IMR-90 (cell line): Measurements from ENCODE around the gene COL23A1. TPM values are rescaled to one million over a fixed set of nuclear protein-coding genes. Genes with fewer than 3 reads are reported as not detected.

ENCODE experiments used
- ATAC-seq: fragments of 200-7000 bp; cut with Tn5 transposase; 2 replicates; pipeline ENCODE4 v1.9.1; 2020; ENCODE audit warnings: low read depth, mild to moderate bottlenecking, moderate library complexity
- BruUV-seq: library from RNA; stranded (reverse); fragments of 400-500 nt; replicated peaks from 2 replicates; lab custom pipeline; 2021; lab: Mats Ljungman, UMichigan
- CTCF ChIA-PET: fragments of 300-600 bp; formaldehyde crosslinking; extraction: SDS; loops from one replicate; lab custom pipeline; 2021; ENCODE audit warnings: antibody characterized with exemption; lab: Yijun Ruan, JAX
- POLR2A ChIA-PET: fragments of 300-600 bp; sonication (Branson Sonifier 250); formaldehyde crosslinking; loops from one replicate; lab custom pipeline; 2022; ENCODE audit warnings: antibody characterized with exemption; ENCODE audit not compliant: unreplicated experiment; lab: Charles Lee
- DNase-seq: peaks from one replicate; pipeline ENCODE4 v3.0.0; 2013
- H2AFZ ChIP-seq: replicated peaks from 2 replicates; pipeline ENCODE3; 2013; ENCODE audit warnings: low read length, mild to moderate bottlenecking; ENCODE audit not compliant: poor library complexity
- H2AK5ac ChIP-seq: 2 replicates; pipeline ENCODE4 v1.6.1; 2013; ENCODE audit warnings: low read depth, low read length, inconsistent platforms
- H2AK9ac ChIP-seq: replicated peaks from 2 replicates; pipeline ENCODE3; 2013; ENCODE audit warnings: mild to moderate bottlenecking, low read depth, low read length, moderate library complexity; ENCODE audit not compliant: poor library complexity
- H2BK120ac ChIP-seq: 2 replicates; pipeline ENCODE4 v1.6.1; 2013; ENCODE audit warnings: low read depth, low read length, inconsistent platforms
- H2BK15ac ChIP-seq: 3 replicates; pipeline ENCODE4 v1.6.1; 2013; ENCODE audit warnings: low read depth, low read length, inconsistent platforms
- H2BK20ac ChIP-seq: 2 replicates; pipeline ENCODE4 v1.6.1; 2013; ENCODE audit warnings: low read depth, mild to moderate bottlenecking, inconsistent platforms, low read length, moderate library complexity
- H2BK5ac ChIP-seq: 2 replicates; pipeline ENCODE4 v1.6.1; 2013; ENCODE audit warnings: mild to moderate bottlenecking, low read depth, low read length, inconsistent platforms; ENCODE audit not compliant: poor library complexity, severe bottlenecking
- H3K14ac ChIP-seq: replicated peaks from 2 replicates; pipeline ENCODE4 v1.6.1; 2013; ENCODE audit warnings: low read depth, low read length, inconsistent platforms
- H3K18ac ChIP-seq: 2 replicates; pipeline ENCODE4 v1.6.1; 2013; ENCODE audit warnings: low read depth, low read length, control low read depth
- H3K23ac ChIP-seq: 2 replicates; pipeline ENCODE4 v1.6.1; 2013; ENCODE audit warnings: low read depth, low read length, inconsistent platforms
- H3K27ac ChIP-seq: 2 replicates; pipeline ENCODE4 v1.5.1; 2013; ENCODE audit warnings: mild to moderate bottlenecking, control low read depth, low read length; ENCODE audit not compliant: insufficient read depth
- H3K27me3 ChIP-seq: 2 replicates; pipeline ENCODE4 v1.6.1; 2013; ENCODE audit warnings: low read length; ENCODE audit not compliant: control insufficient read depth, insufficient read depth
- H3K36me3 ChIP-seq: 2 replicates; pipeline ENCODE4 v1.6.1; 2013; ENCODE audit warnings: low read length, mixed read lengths; ENCODE audit not compliant: control insufficient read depth, insufficient read depth
- H3K4ac ChIP-seq: 2 replicates; pipeline ENCODE4 v1.6.1; 2013; ENCODE audit warnings: low read depth, low read length, inconsistent platforms
- H3K4me1 ChIP-seq: 2 replicates; pipeline ENCODE4 v1.6.1; 2013; ENCODE audit warnings: low read length, mixed read lengths; ENCODE audit not compliant: control insufficient read depth, insufficient read depth
- H3K4me2 ChIP-seq: 2 replicates; pipeline ENCODE4 v1.6.1; 2013; ENCODE audit warnings: low read depth, mild to moderate bottlenecking, control low read depth, low read length, moderate library complexity
- H3K4me3 ChIP-seq: 2 replicates; pipeline ENCODE4 v1.5.1; 2013; ENCODE audit warnings: low read depth, mild to moderate bottlenecking, control low read depth, low read length, moderate library complexity; ENCODE audit not compliant: insufficient read depth
- H3K56ac ChIP-seq: 2 replicates; pipeline ENCODE4 v1.6.1; 2013; ENCODE audit warnings: low read length, inconsistent platforms; ENCODE audit not compliant: insufficient read depth; ENCODE audit errors: extremely low read depth
- H3K79me1 ChIP-seq, 2 experiments: 2 replicates each; pipeline ENCODE4 v1.6.1; 2013; ENCODE audit warnings: low read length in 2 of 2, inconsistent platforms in 1 of 2, low read depth in 1 of 2
- H3K9ac ChIP-seq: 2 replicates; pipeline ENCODE4 v1.6.1; 2013; ENCODE audit warnings: low read depth, low read length, control low read depth
- H3K9me1 ChIP-seq: 2 replicates; pipeline ENCODE4 v1.6.1; 2013; ENCODE audit warnings: low read length, inconsistent platforms; ENCODE audit not compliant: insufficient read depth
- H3K9me3 ChIP-seq: 2 replicates; pipeline ENCODE4 v1.6.1; 2013; ENCODE audit warnings: low read length; ENCODE audit not compliant: control insufficient read depth, insufficient read depth
- H4K20me1 ChIP-seq: 2 replicates; pipeline ENCODE4 v1.6.1; 2013; ENCODE audit warnings: low read length, inconsistent platforms; ENCODE audit not compliant: insufficient read depth
- H4K5ac ChIP-seq: 2 replicates; pipeline ENCODE4 v1.6.1; 2013; ENCODE audit warnings: mild to moderate bottlenecking, low read depth, low read length, control low read depth
- H4K8ac ChIP-seq, 2 experiments: 2 replicates each; pipeline ENCODE4 v1.6.1; 2013; ENCODE audit warnings: low read depth in 2 of 2, low read length in 2 of 2, control low read depth in 1 of 2, inconsistent platforms in 1 of 2
- H4K91ac ChIP-seq: 2 replicates; pipeline ENCODE4 v1.6.1; 2013; ENCODE audit warnings: low read depth, low read length, inconsistent platforms; ENCODE audit not compliant: insufficient read depth
- CTCF ChIP-seq: conservative IDR thresholded peaks from 2 replicates; pipeline ENCODE4 v1.5.1; 2012; ENCODE audit warnings: mild to moderate bottlenecking, low read depth, low read length, improper control_type of control experiment
- FOS ChIP-seq: fragments of 150-350 bp; IDR thresholded peaks from 2 replicates; pipeline ENCODE4 v1.6.1; 2016; ENCODE audit warnings: low read depth, low read length
- MAFK ChIP-seq: IDR thresholded peaks from 2 replicates; pipeline ENCODE4 v1.6.1; 2012; ENCODE audit warnings: low read depth, low read length, improper control_type of control experiment
- MAZ ChIP-seq: IDR thresholded peaks from 2 replicates; pipeline ENCODE4 v1.6.1; 2012; ENCODE audit warnings: low read depth, mild to moderate bottlenecking, low read length, improper control_type of control experiment, moderate library complexity, borderline replicate concordance
- MXI1 ChIP-seq: IDR thresholded peaks from 2 replicates; pipeline ENCODE4 v1.6.1; 2012; ENCODE audit warnings: low read depth, mild to moderate bottlenecking, low read length, moderate library complexity, borderline replicate concordance
- NFE2L2 ChIP-seq: fragments of 150-350 bp; IDR thresholded peaks from 2 replicates; pipeline ENCODE4 v1.6.1; 2016; ENCODE audit warnings: low read depth, mild to moderate bottlenecking, low read length
- RAD21 ChIP-seq: IDR thresholded peaks from 2 replicates; pipeline ENCODE4 v1.6.1; 2012; ENCODE audit warnings: low read length, improper control_type of control experiment
- RFX5 ChIP-seq: IDR thresholded peaks from 2 replicates; pipeline ENCODE4 v1.8.0; 2012; ENCODE audit warnings: low read depth, mild to moderate bottlenecking, low read length, moderate library complexity
- SMC3 ChIP-seq: fragments of 150-350 bp; IDR thresholded peaks from 2 replicates; pipeline ENCODE4 v1.6.1; 2016; ENCODE audit warnings: low read depth, mild to moderate bottlenecking, antibody characterized with exemption, low read length, moderate library complexity
- WGBS, 2 experiments: methylation state at CpG; one replicate each; pipeline versions ENCODE4 v1.1.5 to v1.1.7; 2013; ENCODE audit warnings: missing lambda C conversion rate in 2 of 2; ENCODE audit not compliant: insufficient read length in 1 of 2; ENCODE audit errors: extremely low coverage in 2 of 2; 5-methylcytosine and 5-hydroxymethylcytosine counted together
- dilution Hi-C: fragments of 300-500 bp; cut with HindIII; formaldehyde crosslinking; loops from one replicate; pipeline ENCODE4 v1.14.3; 2018; ENCODE audit warnings: low sequenced_read_pairs; ENCODE audit not compliant: unreplicated experiment
- in situ Hi-C: fragments of 300-500 bp; cut with MboI; formaldehyde crosslinking; loops from 3 replicates; pipeline ENCODE4 v1.14.3; 2019; ENCODE audit warnings: low sequenced_read_pairs, inconsistent platforms, mixed read lengths
- intact Hi-C: fragments of 100-400 bp; cut with micrococcal nuclease; formaldehyde crosslinking; loops from 2 replicates; pipeline ENCODE4 v1.10.0; 2022
- polyA plus RNA-seq, 3 experiments: library from polyadenylated mRNA; depleted of rRNA; stranded (reverse); fragments of >200 nt; gene quantifications; 2 replicates each; pipeline ENCODE4 v1.2.3, GENCODE V29; 2012; ENCODE audit warnings: low replicate concordance in 1 of 3
- total RNA-seq: library from RNA; depleted of rRNA; stranded (reverse); fragments of >200 nt; gene quantifications from 2 replicates; pipeline ENCODE4 v1.2.3, GENCODE V29; 2012

The COL23A1 gene
- total and polyA plus RNA-seq, 2 of the 4 experiments (the other 2 are of a cell fraction) = not detected

GRCh38 chr5:178264044-178264443, 326.1 kb downstream of the COL23A1 start:
- POLR2A ChIA-PET = no interaction called here
- Histone ChIP-seq H4K8ac (no peak overlapping the region), H3K27me3 (no peaks in the 10 kb centered on the region; the same call in 1 of the 2 replicates), H2BK120ac (no peak overlapping the region), H3K4me1 (no peaks in the 10 kb centered on the region), H2BK5ac (no peak overlapping the region), H3K14ac (no peak overlapping the region), H2AK5ac (no peak overlapping the region), H3K56ac (no peak overlapping the region), H4K91ac (no peak overlapping the region), H2BK20ac (no peak overlapping the region), H3K27ac (no peak overlapping the region), H2AFZ (no peak overlapping the region), H2AK9ac (no peak overlapping the region), H3K79me1 (no peaks in the 10 kb centered on the region), H2BK15ac (no peak overlapping the region), H3K18ac (no peak overlapping the region), H3K9ac (no peak overlapping the region), H3K9me3 (no peaks in the 10 kb centered on the region), H4K5ac (no peak overlapping the region), H3K4ac (no peak overlapping the region), H3K4me3 (no peak overlapping the region), H3K23ac (no peak overlapping the region), H4K20me1 (no peaks in the 10 kb centered on the region), H3K36me3 (no peaks in the 10 kb centered on the region), H3K9me1 (no peaks in the 10 kb centered on the region), H3K4me2 (no peak overlapping the region)
- in situ Hi-C loops = no loop called here
- ATAC-seq (no peak), DNase-seq (no peak)
- no TSS peak for BruUV-seq
- TF ChIP-seq FOS = no peak
- no peak for TF ChIP-seq MAFK
- TF ChIP-seq RFX5 = no peak
- no peak for TF ChIP-seq MAZ
- TF ChIP-seq RAD21 = no peak
- TF ChIP-seq MXI1 = no peak
- TF ChIP-seq NFE2L2 = no peak
- no peak for TF ChIP-seq CTCF
- TF ChIP-seq SMC3 = no peak
- CTCF ChIA-PET = no interaction called here
- 33% methylated on average over 1 of the region's 4 CpGs; no CpG with 5 or more reads in 1 of the 2 experiments for WGBS, 2 experiments
- intact Hi-C loops = no loop called here
- dilution Hi-C loops = no loop called here
